GM12801 (cell line): ENCODE results near the gene FNBP1L.

Experiments used
- TF ChIP-seq, protein P1 (sequence below): IDR thresholded peaks from one replicate; pipeline ENCODE4 v1.5.1; 2011; ENCODE audit warnings: control low read depth; ENCODE audit not compliant: insufficient read length; ENCODE audit errors: extremely low read depth

Gene FNBP1L

DNA sequence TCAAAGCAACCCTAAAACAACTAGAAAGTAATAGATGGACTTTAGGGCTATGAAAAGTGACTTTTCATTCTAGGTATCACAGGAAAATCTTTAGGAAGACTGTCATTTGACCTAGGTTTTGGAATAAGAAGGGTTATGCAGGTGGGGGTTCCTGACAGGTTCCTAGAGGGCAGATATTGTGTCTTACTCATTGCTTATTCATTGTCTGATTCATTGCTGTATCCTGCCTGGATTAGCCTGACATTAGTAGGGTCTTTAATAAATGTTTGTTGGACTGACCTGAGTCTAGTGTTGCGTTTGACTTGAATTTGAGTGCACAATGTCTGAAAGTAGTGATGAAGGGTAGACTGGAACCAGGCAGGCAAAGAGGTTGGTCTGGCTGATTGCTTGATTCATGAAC lies 6.0 kb downstream of the FNBP1L start:
- TF ChIP-seq, protein P1, sequence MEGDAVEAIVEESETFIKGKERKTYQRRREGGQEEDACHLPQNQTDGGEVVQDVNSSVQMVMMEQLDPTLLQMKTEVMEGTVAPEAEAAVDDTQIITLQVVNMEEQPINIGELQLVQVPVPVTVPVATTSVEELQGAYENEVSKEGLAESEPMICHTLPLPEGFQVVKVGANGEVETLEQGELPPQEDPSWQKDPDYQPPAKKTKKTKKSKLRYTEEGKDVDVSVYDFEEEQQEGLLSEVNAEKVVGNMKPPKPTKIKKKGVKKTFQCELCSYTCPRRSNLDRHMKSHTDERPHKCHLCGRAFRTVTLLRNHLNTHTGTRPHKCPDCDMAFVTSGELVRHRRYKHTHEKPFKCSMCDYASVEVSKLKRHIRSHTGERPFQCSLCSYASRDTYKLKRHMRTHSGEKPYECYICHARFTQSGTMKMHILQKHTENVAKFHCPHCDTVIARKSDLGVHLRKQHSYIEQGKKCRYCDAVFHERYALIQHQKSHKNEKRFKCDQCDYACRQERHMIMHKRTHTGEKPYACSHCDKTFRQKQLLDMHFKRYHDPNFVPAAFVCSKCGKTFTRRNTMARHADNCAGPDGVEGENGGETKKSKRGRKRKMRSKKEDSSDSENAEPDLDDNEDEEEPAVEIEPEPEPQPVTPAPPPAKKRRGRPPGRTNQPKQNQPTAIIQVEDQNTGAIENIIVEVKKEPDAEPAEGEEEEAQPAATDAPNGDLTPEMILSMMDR: no peak

- TF ChIP-seq, protein P1: no peak
Observed at GRCh38 chr1:93459126-93459525, 11.2 kb downstream of the FNBP1L start.

DNA sequence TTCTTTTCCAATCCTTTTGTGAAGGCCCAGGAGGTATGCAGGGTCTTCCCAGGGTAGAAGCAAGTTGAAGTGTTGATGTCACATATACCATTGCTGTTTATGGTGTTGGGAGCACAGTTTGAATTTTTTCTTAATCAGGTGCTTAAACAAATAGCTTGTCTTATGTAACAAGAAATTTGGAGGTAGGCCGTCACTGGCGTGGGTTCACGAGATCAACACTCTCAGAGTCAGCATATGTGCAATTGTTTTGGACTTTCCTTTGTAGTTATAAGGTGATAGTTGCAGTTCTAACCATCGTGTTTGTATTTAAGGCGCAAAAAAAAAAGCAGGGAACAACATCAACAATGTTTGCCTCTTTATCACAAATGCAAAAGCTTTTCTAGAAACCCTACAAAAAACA lies 13.3 kb downstream of the FNBP1L start:
- TF ChIP-seq, protein P1: no peak

- TF ChIP-seq, protein P1: no peak
Observed at GRCh38 chr1:93463960-93464359, 16.0 kb downstream of the FNBP1L start.

DNA sequence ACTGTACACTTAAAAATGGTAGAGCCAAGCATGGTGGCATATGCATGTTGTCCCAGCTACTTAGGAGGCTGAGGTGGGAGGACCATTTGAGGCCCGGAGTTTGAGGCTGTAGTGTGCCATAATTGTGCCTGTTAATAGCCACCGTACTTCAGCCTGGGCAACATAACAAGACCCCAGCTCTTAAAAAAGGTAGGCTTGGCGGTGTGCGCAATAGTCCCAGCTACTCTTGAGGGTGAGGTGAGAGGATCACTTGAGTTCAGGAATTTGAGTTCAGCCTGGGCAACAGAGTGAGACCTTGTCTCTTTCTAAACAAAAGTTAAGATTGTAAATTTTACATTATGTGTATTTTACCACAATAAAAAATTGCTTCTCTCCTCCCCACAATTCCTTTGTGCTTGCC lies 19.7 kb downstream of the FNBP1L start:
- TF ChIP-seq, protein P1: no peak

DNA sequence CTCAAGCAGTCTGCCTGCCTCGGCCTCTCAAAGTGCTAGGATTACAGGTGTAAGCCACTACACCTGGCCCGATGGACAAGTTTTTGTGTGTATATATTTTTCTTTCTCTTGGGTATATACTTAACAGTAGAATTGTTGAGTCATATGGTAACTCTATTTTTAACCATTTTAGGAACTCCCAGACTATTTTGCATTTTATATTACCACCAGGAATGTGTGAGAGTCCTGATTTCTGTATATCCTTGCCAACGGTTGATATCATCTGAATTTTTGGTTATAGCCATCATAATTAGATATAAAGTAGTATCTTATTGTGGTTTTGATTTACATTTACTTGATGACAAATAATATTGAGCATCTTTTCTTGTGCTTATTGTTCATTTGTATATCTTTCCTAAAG lies 20.7 kb downstream of the FNBP1L start:
- TF ChIP-seq, protein P1: no peak

- TF ChIP-seq, protein P1: no peak
Observed at GRCh38 chr1:93471284-93471683, 23.4 kb downstream of the FNBP1L start.

DNA sequence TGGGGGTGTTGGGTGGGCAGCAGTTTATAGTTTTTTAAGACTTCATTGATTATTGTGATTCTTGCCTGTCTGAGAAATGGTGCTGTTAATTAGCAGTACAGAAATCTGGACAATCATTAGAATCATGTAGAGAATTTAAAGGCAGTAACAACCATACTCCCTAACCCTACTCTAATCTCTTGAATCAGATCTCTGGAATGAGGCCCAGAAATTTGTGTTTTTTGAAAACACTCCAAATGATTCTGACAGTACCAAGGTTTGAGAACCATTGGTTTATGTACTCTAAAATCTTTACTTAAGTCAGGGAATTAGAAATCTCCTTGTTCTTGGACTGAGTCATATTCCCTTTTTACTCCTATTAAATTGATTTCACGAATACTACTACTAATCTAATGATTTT lies 24.0 kb downstream of the FNBP1L start:
- TF ChIP-seq, protein P1: no peak
